ENCODE results near the gene PLEKHG3.

The PLEKHG3 gene

DNA sequence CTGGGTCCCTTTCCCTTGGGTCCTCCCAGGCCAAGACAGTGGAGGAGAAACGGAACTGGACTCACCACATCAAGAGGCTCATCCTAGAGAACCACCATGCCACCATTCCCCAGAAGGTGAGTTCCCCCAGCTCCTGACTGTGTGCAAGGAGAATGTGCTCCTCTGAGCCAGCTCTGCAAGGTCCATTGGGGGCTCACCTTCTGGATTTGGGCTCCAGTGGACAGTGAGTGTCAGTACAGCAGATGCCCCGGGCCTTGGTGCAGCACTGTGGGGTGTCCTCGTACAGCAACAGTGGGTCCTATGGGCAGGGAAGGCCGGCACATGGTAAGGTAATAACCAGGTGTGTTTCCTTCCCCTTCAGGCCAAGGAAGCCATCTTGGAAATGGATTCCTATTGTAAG lies 27.8 kb downstream of the PLEKHG3 start:
- no peaks in the 10 kb centered on the region for H3K36me3 ChIP-seq (ENCODE audit: control insufficient read depth, low read length)
- no peaks in the 10 kb centered on the region for H3K79me2 ChIP-seq (ENCODE audit: control insufficient read depth, low read length)
- TF ChIP-seq, protein P1, sequence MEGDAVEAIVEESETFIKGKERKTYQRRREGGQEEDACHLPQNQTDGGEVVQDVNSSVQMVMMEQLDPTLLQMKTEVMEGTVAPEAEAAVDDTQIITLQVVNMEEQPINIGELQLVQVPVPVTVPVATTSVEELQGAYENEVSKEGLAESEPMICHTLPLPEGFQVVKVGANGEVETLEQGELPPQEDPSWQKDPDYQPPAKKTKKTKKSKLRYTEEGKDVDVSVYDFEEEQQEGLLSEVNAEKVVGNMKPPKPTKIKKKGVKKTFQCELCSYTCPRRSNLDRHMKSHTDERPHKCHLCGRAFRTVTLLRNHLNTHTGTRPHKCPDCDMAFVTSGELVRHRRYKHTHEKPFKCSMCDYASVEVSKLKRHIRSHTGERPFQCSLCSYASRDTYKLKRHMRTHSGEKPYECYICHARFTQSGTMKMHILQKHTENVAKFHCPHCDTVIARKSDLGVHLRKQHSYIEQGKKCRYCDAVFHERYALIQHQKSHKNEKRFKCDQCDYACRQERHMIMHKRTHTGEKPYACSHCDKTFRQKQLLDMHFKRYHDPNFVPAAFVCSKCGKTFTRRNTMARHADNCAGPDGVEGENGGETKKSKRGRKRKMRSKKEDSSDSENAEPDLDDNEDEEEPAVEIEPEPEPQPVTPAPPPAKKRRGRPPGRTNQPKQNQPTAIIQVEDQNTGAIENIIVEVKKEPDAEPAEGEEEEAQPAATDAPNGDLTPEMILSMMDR (IDR thresholded peaks at IDR 0.05; ENCODE audit: low read depth, low read length, poor library complexity, severe bottlenecking), result no peak
- no peak for TF ChIP-seq EZH2phosphoT487 (IDR thresholded peaks at IDR 0.05; ENCODE audit: borderline replicate concordance, low read length)
- H3K9me2 ChIP-seq (replicated peaks; ENCODE audit: control insufficient read depth, low read length), result no peaks in the 10 kb centered on the region
- no peaks in the 10 kb centered on the region for H3K27me3 ChIP-seq (ENCODE audit: control insufficient read depth, low read length)
- H3K4me3 ChIP-seq (ENCODE audit: low read length), result no peak overlapping the region
- H4K20me1 ChIP-seq (ENCODE audit: control insufficient read depth, insufficient read depth, low read depth, low read length), result no peaks in the 10 kb centered on the region
- no peaks in the 10 kb centered on the region for H3F3A ChIP-seq (ENCODE audit: control insufficient read depth, insufficient read depth)
- H3K4me1 ChIP-seq (ENCODE audit: control insufficient read depth, low read length), result no peaks in the 10 kb centered on the region
- no peak overlapping the region for H3K4me2 ChIP-seq (ENCODE audit: low read length)
- H3K27ac ChIP-seq (ENCODE audit: low read depth, low read length), result no peak overlapping the region
- no peaks in the 10 kb centered on the region for H3K9me3 ChIP-seq (ENCODE audit: control insufficient read depth, insufficient read depth, low read length)

DNA sequence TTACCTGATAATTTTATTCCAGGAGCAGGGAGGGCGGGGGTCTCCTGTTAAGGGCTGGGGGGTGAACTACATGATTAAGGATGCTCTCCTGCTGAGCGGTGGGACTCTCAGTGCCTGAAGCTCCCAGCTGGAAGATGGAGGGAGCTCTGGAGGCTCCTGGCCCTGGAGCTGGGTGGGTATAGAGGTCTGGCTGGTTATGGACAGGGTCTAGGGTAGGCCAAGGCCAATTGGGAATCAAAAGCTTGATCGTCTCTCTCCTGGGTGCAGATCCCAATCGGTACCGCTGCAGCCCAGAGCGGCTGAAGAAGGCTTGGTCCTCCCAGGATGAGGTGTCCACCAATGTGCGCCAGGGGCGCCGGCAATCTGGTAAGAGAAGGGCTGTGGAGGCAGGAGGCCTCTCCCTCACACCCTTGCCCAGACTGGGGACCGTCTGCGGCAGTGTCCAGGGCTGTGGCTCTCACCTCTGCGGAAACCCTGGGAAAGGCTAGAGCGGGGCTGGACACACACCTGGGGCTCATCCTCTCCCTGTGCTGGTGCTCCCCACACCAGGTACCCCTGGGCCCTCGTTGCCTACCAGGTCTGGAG lies 28.4 kb downstream of the PLEKHG3 start:
- H3K27ac ChIP-seq (ENCODE audit: low read depth, low read length), result no peak overlapping the region

DNA sequence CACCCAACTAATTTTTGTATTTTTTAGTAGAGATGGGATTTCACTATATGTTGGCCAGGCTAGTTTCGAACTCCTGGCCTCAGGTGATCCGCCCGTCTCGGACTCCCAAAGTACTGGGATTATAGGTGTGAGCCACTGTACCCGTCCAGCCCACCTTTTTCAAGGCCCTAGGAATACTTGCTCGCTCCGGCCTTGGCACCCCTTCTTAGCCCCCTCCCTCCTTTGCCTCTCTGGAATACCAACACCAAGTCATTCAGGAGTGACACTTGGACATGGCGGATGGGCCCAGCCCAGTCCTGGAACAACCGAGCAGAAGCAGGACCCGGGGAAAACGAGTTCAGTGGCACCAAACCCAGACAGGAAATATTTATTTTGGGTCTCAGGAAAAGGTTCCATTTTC lies 29.1 kb downstream of the PLEKHG3 start:
- TF ChIP-seq EZH2phosphoT487 (IDR thresholded peaks at IDR 0.05; ENCODE audit: borderline replicate concordance, low read length), result no peak
- TF ChIP-seq, protein P1 (IDR thresholded peaks at IDR 0.05; ENCODE audit: low read depth, low read length, poor library complexity, severe bottlenecking), result no peak
- no peaks in the 10 kb centered on the region for H4K20me1 ChIP-seq (ENCODE audit: control insufficient read depth, insufficient read depth, low read depth, low read length)
- no peak overlapping the region for H3K4me3 ChIP-seq (ENCODE audit: low read length)
- no peak overlapping the region for H3K4me2 ChIP-seq (ENCODE audit: low read length)
- no peaks in the 10 kb centered on the region for H3K79me2 ChIP-seq (ENCODE audit: control insufficient read depth, low read length)
- no peaks in the 10 kb centered on the region for H3K36me3 ChIP-seq (ENCODE audit: control insufficient read depth, low read length)
- H3K4me1 ChIP-seq (ENCODE audit: control insufficient read depth, low read length), result no peaks in the 10 kb centered on the region
- H3K9me2 ChIP-seq (replicated peaks; ENCODE audit: control insufficient read depth, low read length), result no peaks in the 10 kb centered on the region
- no peaks in the 10 kb centered on the region for H3F3A ChIP-seq (ENCODE audit: control insufficient read depth, insufficient read depth)
- no peak overlapping the region for H3K27ac ChIP-seq (ENCODE audit: low read depth, low read length)
- no peaks in the 10 kb centered on the region for H3K27me3 ChIP-seq (ENCODE audit: control insufficient read depth, low read length)
- H3K9me3 ChIP-seq (ENCODE audit: control insufficient read depth, insufficient read depth, low read length), result no peaks in the 10 kb centered on the region

More for the DNA sequence above, 28.4 kb downstream of the PLEKHG3 start:
- Histone ChIP-seq H3K4me1 (ENCODE audit: control insufficient read depth, low read length) (no peaks in the 10 kb centered on the region), H3F3A (ENCODE audit: control insufficient read depth, insufficient read depth) (no peaks in the 10 kb centered on the region), H4K20me1 (ENCODE audit: control insufficient read depth, insufficient read depth, low read depth, low read length) (no peaks in the 10 kb centered on the region), H3K4me3 (ENCODE audit: low read length) (no peak overlapping the region), H3K27me3 (ENCODE audit: control insufficient read depth, low read length) (no peaks in the 10 kb centered on the region), H3K4me2 (ENCODE audit: low read length) (no peak overlapping the region), H3K36me3 (ENCODE audit: control insufficient read depth, low read length) (no peaks in the 10 kb centered on the region), H3K9me2 (replicated peaks; ENCODE audit: control insufficient read depth, low read length) (no peaks in the 10 kb centered on the region), H3K79me2 (ENCODE audit: control insufficient read depth, low read length) (no peaks in the 10 kb centered on the region), H3K9me3 (ENCODE audit: control insufficient read depth, insufficient read depth, low read length) (no peaks in the 10 kb centered on the region)
- TF ChIP-seq, protein P1 (IDR thresholded peaks at IDR 0.05; ENCODE audit: low read depth, low read length, poor library complexity, severe bottlenecking), result no peak
- no peak for TF ChIP-seq EZH2phosphoT487 (IDR thresholded peaks at IDR 0.05; ENCODE audit: borderline replicate concordance, low read length)
